NCI-H187 (cell line): Measurements from ENCODE around the gene MKX.
A peak's percentile ranks its signal among the peaks of the same experiment; 100 is the strongest.

Source experiments
- DNase-seq, 2 experiments: peaks; one replicate each; lab custom pipeline; 2025; lab: John Stamatoyannopoulos, UW

Gene MKX

DNA sequence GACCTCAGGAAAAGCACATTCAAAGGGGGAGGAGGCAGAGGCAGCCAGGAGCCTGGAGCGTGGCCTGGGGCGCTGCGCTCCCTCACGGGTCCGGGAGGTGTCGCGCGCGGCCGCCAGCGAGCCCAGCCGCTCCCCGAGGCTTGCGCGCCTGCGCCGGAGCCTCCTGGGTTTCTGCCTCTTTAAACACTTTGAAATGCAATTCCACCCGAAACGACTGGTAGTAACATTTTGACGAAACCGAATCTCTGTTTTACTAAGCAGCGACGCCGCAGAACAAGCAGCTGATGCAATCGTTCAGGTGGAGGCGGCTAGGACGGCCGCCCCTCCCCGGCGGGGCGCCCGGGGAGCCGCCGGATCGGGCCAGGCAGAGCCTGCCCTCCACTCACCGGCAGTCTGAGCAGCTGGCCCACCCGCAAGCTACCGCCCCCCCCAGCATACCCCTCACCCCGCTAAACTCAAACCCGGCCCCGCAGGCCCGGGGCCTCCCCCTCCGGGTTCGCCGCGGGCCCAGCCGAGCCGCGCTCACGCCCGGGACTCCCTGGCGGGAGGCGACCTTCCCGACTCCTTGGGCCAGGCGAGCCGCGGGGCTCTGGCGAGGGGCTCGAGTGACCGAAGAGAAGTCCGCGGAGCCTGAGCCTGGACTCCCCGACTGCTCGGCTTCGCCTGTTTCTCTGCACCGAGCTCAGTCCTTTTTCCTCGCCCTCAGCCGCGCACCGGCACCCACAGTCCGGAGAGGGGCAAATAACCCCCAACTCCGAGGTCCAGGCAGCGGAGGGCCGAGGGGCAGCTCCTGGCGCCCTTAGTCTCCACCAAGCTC, 3.2 kb downstream of the MKX start:
- DNase-seq, result peak in 1 of 2 experiments; percentile 14

GRCh38 chr10:27741173-27742091, 4.2 kb downstream of the MKX start:
- DNase-seq, result no peak

DNA sequence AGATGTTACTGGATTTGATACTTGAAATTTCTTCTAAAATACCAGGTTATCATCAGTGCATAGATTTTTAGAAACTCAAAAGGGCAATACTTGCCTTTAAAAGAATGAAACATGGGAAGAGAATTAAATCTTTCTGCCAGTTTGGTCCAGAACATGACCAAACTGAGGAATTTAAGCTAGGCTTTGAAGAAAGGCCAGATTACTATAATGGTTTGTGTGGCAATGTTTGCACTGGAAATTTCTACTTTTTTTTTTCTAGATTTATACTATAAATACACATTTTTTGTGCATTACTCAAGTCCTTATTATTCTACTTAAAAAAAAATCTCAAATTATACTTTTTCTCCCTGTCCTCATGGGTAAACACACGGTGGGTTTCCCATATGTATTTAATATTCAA, 9.2 kb downstream of the MKX start:
- no peak for DNase-seq

DNA sequence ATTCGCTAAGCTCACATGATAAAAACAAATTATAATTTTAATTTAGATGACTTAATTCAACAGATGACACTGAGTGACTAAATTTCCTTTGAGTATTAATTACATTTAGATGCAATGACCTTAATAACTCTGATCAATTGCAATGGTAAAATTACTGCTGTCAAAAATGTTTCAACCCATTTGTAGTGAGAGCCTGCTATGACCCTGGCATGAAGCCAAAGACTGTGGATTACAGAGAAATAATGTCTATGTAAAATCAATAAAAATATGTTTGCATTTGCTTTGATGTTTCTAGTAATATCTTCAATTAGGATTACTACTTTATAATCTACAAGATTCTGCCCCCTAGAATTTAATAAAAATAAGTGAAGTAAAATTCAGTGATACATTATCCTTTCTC, 15.6 kb downstream of the MKX start:
- no peak for DNase-seq

- DNase-seq, result no peak
Observed at GRCh38 chr10:27728338-27728737, 17.3 kb downstream of the MKX start.

- DNase-seq, result no peak
Observed at GRCh38 chr10:27724287-27724686, 21.3 kb downstream of the MKX start.

- DNase-seq, result no peak
Observed at GRCh38 chr10:27723436-27723835, 22.2 kb downstream of the MKX start.

- no peak for DNase-seq
Observed at GRCh38 chr10:27720529-27720928, 25.1 kb downstream of the MKX start.

- DNase-seq, result no peak
Observed at GRCh38 chr10:27719052-27719451, 26.6 kb downstream of the MKX start.

GRCh38 chr10:27717861-27718260, 27.8 kb downstream of the MKX start:
- DNase-seq, result no peak

DNA sequence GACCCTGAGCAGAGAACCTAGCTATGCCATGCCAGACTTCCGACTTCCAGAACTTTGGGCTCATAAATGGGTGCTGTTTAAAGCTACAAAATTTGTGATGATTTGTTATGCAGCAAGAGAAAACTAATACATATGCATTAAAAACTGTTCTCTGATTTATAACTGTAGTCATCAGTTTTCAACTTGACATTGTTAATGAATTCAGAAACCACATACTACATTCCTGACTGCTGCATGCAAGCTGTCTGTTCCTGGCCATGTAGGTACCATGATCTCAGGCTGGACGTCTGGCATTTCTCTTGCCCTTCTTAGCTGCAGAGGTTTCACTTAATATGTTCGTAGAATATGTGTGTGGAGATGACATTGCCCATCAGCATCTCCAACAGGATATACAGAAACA, 28.4 kb downstream of the MKX start:
- no peak for DNase-seq

DNA sequence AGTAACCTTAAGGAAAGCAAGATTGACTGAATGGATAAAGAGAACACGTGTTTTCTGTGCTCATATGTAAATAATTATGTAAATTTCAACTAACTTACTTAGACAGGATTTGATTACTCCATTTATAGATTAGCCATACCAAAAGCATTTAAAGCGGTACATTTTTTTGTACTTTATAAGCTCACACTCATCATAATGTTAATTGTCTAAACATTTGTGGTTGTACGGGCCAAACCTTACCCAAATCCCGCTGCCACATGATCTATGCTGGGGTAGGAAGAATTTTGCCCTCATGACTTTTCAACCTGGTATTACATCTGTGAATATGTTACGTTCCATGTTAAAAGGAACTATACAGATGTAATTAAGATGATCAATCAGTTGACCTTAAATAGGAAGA, 29.1 kb downstream of the MKX start:
- no peak for DNase-seq

- DNase-seq, result no peak
Observed at GRCh38 chr10:27715505-27715904, 30.1 kb downstream of the MKX start.

DNA sequence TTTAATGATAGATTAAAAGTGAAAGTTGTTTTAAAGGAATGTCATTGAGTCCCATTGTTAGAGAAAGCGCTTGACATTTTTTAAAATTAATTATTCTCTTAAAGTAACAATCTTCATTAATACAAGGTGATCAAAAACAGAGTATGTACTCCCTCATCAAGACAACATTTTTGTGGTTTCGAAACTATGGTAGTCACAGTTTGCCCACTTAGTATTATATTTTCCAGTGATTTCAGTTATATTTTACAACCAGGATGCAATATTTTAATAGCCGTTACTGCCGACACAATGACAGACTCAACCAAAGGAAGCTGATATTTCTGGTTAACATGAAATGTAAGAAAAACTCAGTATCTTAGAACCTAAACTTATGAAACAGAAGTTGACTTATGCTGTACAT, 31.3 kb downstream of the MKX start:
- no peak for DNase-seq

DNA sequence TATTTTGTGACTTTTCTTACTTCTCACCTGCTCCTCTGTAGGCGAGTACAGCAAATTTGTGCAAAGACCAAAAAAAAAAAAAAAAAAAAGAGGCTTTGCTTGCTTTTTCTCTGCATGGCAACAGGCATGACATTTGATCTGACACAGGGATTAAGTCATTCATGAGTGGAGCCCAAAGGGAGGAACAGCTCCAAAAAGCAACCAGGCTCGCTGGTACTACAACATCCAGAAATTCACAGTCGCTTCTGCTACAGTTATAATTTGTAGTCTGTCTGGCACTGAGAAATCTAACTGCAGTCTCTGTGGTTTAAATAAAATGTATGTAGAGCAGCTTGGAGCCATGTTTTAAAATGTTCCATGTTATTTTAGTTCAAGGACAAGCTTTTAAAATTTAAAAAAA, 31.7 kb downstream of the MKX start:
- DNase-seq, result no peak

DNA sequence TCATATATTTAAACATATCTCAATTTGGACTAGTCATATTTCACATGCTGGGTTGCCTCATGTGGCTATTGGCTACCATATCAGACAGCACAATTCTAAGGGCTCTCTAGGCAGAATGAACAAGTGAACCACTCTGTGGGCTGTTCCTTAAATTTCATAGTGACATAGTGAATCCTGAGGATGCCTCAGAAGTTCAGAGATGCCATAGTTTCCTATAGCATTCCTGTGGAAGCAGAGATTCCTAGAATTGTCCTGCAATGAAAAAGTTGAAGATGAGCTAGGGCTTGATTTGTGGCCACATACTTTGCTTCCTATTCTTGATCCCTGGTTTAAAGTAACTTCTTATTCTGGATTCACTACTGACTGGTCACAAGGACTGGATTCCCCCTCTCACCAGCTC, 35.6 kb downstream of the MKX start:
- no peak for DNase-seq

DNA sequence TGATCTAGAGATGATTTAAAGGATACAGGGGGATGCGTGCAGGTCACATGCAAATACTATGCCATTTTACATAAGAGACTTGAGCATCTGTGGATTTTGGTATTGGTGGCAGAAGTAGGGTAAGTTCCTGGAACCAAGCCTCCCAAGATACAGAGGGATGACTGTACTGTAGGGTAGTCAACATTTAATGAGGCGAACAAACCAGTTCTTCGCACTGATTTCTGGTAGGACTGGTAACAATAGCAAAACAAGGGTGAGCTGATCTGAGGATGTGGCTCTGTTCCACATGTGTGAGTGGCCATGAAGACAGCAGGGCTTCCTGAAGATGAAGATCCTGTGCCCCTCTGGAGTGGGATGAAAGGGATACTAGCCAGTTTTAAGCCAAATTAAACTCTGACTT, 36.3 kb downstream of the MKX start:
- no peak for DNase-seq

DNA sequence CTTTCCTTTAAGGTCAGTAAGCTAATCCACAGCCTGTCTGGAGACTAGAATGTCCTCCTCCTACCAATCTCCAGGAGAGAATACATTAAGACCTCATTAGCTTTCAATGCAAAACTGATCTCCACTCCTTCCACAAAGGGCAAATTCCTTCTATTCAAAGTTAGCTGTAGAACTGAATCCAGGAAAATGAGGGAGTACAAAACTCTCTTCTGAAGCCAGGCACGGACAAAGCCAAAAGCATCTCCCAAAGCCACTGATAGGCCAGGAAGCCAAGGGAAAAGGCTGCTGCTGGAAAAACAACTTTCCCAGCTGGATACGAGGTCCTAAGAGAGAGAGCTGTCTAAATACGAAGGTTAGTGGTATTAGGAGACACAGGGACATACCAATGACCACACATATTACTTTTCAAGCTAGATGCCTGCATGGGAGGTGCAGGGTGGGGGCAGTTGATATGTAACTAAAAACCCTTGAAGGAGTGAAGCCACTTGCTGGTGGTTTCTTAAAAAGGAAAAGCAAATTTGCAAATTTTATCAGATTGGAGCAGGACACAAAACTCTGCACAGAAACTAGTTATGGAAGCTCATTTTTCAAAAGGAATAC, 43.6 kb downstream of the MKX start:
- no peak for DNase-seq

DNA sequence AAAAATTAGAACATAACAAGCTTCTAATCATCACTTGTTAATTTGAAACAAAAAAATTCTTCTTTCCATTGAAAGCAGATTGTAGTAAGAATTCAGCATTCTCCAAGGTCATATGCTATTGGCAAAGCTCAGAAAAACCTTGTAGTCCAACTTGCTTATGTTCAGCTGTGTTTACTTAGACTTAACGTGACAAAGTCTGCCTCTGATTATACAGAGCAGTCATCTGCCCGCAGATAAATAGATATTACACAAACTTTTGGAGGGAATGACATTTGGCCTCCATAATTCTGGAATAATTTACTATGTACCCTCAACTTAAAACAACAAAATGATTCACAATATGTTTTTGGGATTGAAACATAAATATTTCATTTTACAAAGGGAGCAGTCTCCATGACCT, 45.8 kb downstream of the MKX start:
- DNase-seq, result no peak

GRCh38 chr10:27698961-27699360, 46.7 kb downstream of the MKX start:
- no peak for DNase-seq

DNA sequence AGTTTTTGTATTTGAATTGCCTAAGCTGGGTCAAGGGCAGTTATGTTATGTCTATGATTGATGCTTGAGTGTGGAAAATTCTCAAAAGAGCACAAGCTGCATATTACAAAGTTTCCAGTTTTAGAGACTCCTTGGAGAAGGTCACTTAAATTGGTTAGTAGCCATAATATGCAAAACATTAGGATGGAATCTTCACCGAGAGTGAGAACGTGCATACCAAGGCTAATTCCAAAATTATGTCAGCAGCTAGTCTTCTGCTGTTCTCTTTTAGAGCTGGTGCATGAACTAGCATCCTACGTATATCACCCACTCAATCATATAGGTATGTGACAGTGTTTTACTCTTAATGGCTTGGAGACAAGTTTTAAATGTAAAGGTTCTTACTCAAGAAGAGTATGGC, 49.2 kb downstream of the MKX start:
- DNase-seq, result no peak

GRCh38 chr10:27695706-27696105, 49.9 kb downstream of the MKX start:
- DNase-seq, result no peak

DNA sequence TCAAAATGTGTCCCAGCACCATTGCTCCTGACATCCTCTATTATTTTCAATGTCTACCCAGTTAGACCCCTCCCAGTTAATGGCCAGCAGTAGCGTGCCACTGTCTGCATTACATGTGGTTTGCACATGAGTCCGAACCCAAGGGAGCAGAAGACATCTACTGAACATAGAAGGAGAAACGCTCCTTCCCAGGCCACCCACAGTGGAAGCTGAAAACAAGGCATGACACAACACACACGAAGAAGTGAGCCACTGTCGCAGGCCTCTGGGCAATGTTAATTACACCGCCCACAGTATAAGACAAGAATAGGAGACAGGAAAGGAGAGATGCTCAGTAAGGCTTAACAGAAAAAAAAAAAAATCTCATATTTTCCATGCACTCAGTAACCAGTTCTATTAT, 50.5 kb downstream of the MKX start:
- DNase-seq, result no peak
